HepG2 (cell line): Measurements from ENCODE around the gene GTF2A2. TPM values are rescaled to one million over a fixed set of nuclear protein-coding genes. Genes with fewer than 3 reads are reported as not detected.

Experiments used
- ATAC-seq: fragments of 200-7000 bp; cut with Tn5 transposase; 3 replicates; pipeline ENCODE4 v1.9.1; 2020; ENCODE audit warnings: mild to moderate bottlenecking, moderate library complexity
- BruUV-seq: library from RNA; stranded (reverse); fragments of 400-500 nt; replicated peaks from 2 replicates; lab custom pipeline; 2021; lab: Mats Ljungman, UMichigan
- CTCF ChIA-PET: fragments of 300-600 bp; formaldehyde crosslinking; extraction: SDS; loops from one replicate; lab custom pipeline; 2021; ENCODE audit warnings: low total read pairs, inconsistent platforms, low intra/inter-chr PET ratio; lab: Yijun Ruan, JAX
- POLR2A ChIA-PET: fragments of 350-600 bp; sonication (Branson Sonifier 250); formaldehyde crosslinking; loops from one replicate; lab custom pipeline; 2020; ENCODE audit warnings: antibody characterized with exemption, inconsistent platforms; lab: Yijun Ruan, JAX
- DNase-seq: peaks from one replicate; pipeline ENCODE4 v3.0.0-alpha.2; 2015; ENCODE audit warnings: low spot score
- FAIRE-seq: peaks from 3 replicates; lab custom pipeline; 2011; peaks lifted over from hg19 to GRCh38; lab: Jason Lieb, UNC
- H2AFZ ChIP-seq: one replicate; pipeline ENCODE4 v1.6.1; 2011; ENCODE audit warnings: low read length, inconsistent platforms
- H3K27ac ChIP-seq: fragments of 300-600 bp; 3 replicates; pipeline ENCODE4 v1.8.0; 2011; ENCODE audit warnings: mixed run types, mild to moderate bottlenecking, mixed read lengths, low read length, inconsistent platforms; ENCODE audit not compliant: insufficient read depth; ENCODE audit errors: extremely low read length
- H3K27me3 ChIP-seq, 2 experiments: fragments of 200-600 bp in 1 of 2; 2 replicates in 1 of 2; 3 replicates in 1 of 2; pipeline versions ENCODE4 v1.6.0 to v1.8.0; 2011; ENCODE audit warnings: low read length in 2 of 2, mild to moderate bottlenecking in 2 of 2, moderate library complexity in 2 of 2, inconsistent platforms in 1 of 2; ENCODE audit not compliant: insufficient read depth in 2 of 2, control insufficient read depth in 1 of 2
- H3K36me3 ChIP-seq, 2 experiments: fragments of 200-600 bp in 1 of 2; replicated peaks in 1 of 2; 2 replicates in 1 of 2; 3 replicates in 1 of 2; pipeline versions ENCODE4 v1.5.1 to v1.8.0; 2011; ENCODE audit warnings: low read length in 2 of 2, inconsistent platforms in 1 of 2; ENCODE audit not compliant: insufficient read depth in 2 of 2, control insufficient read depth in 1 of 2
- H3K4me1 ChIP-seq: 2 replicates; pipeline ENCODE4 v1.5.1; 2012; ENCODE audit warnings: low read length, inconsistent platforms; ENCODE audit not compliant: insufficient read depth
- H3K4me2 ChIP-seq: 2 replicates; pipeline ENCODE4 v1.6.0; 2011; ENCODE audit warnings: low read depth, low read length, inconsistent platforms
- H3K4me3 ChIP-seq, 3 experiments: fragments of 200-600 bp in 1 of 3; sonication (generic), shearing (Covaris generic) in 1 of 3; replicated peaks in 1 of 3; 2 replicates each; pipeline ENCODE4 v1.5.1; 2011 to 2016; ENCODE audit warnings: low read length in 3 of 3, inconsistent platforms in 2 of 3, low read depth in 2 of 3, mild to moderate bottlenecking in 2 of 3, control low read depth in 1 of 3, mixed read lengths in 1 of 3; ENCODE audit not compliant: insufficient read depth in 1 of 3
- H3K79me2 ChIP-seq: one replicate; pipeline ENCODE4 v1.6.1; 2011; ENCODE audit warnings: low read length, inconsistent platforms; ENCODE audit not compliant: insufficient read depth
- H3K9ac ChIP-seq: 2 replicates; pipeline ENCODE4 v1.6.0; 2011; ENCODE audit warnings: mild to moderate bottlenecking, low read depth, low read length, inconsistent platforms; ENCODE audit not compliant: insufficient read depth
- H3K9me3 ChIP-seq: 2 replicates; pipeline ENCODE4 v1.5.1; 2012; ENCODE audit warnings: mild to moderate bottlenecking, low read length
- H4K20me1 ChIP-seq: 2 replicates; pipeline ENCODE4 v1.6.0; 2011; ENCODE audit warnings: inconsistent platforms, mild to moderate bottlenecking, low read length, moderate library complexity; ENCODE audit not compliant: insufficient read depth
- ATF1 ChIP-seq: IDR thresholded peaks from 2 replicates; pipeline ENCODE4 v1.6.1; 2016; ENCODE audit warnings: mild to moderate bottlenecking, control low read depth
- ETS1 ChIP-seq: sonication (generic); formaldehyde crosslinking; IDR thresholded peaks from 2 replicates; pipeline ENCODE4 v1.4.0; 2020; ENCODE audit warnings: missing genetic modification reagents
- FOXO4 ChIP-seq: sonication (generic); formaldehyde crosslinking; conservative IDR thresholded peaks from 2 replicates; pipeline ENCODE4 v1.8.1; 2023; ENCODE audit warnings: missing genetic modification reagents
- KLF15 ChIP-seq: sonication (generic); formaldehyde crosslinking; IDR thresholded peaks from 2 replicates; pipeline ENCODE4 v1.8.1; 2023; ENCODE audit warnings: borderline replicate concordance, mild to moderate bottlenecking, inconsistent platforms, missing genetic modification reagents, mixed read lengths
- KLF9 ChIP-seq: IDR thresholded peaks from 2 replicates; pipeline ENCODE4 v1.6.1; 2016; ENCODE audit warnings: low read depth
- MEIS2 ChIP-seq: sonication (generic); formaldehyde crosslinking; IDR thresholded peaks from 2 replicates; pipeline ENCODE4 v1.9.0; 2021; ENCODE audit warnings: mild to moderate bottlenecking, missing genetic modification reagents
- NFIB ChIP-seq: sonication (generic); formaldehyde crosslinking; IDR thresholded peaks from 2 replicates; pipeline ENCODE4 v1.9.0; 2021; ENCODE audit warnings: missing genetic modification reagents, mild to moderate bottlenecking, borderline replicate concordance
- NFRKB ChIP-seq: fragments of 450-650 bp; IDR thresholded peaks from 2 replicates; pipeline ENCODE4 v1.6.1; 2017
- SP5 ChIP-seq: IDR thresholded peaks from 2 replicates; pipeline ENCODE4 v1.6.1; 2016; ENCODE audit warnings: low read depth, borderline replicate concordance
- ZBTB33 ChIP-seq: sonication (generic); formaldehyde crosslinking; IDR thresholded peaks from 2 replicates; pipeline ENCODE4 v1.4.0; 2020; ENCODE audit warnings: missing genetic modification reagents
- ZBTB42 ChIP-seq: sonication (generic); formaldehyde crosslinking; IDR thresholded peaks from 2 replicates; pipeline ENCODE4 v1.5.0; 2020; ENCODE audit warnings: mild to moderate bottlenecking, missing genetic modification reagents
- ZFY ChIP-seq: sonication (generic); formaldehyde crosslinking; IDR thresholded peaks from 2 replicates; pipeline ENCODE4 v1.4.0; 2020; ENCODE audit warnings: missing genetic modification reagents
- ZGPAT ChIP-seq: IDR thresholded peaks from 2 replicates; pipeline ENCODE4 v1.6.1; 2016; ENCODE audit warnings: mild to moderate bottlenecking
- ZNF263 ChIP-seq: sonication (generic); formaldehyde crosslinking; IDR thresholded peaks from 2 replicates; pipeline ENCODE4 v1.4.0; 2020; ENCODE audit warnings: missing genetic modification reagents
- ZNF503 ChIP-seq: sonication (generic); formaldehyde crosslinking; IDR thresholded peaks from 2 replicates; pipeline ENCODE4 v1.4.0; 2020; ENCODE audit warnings: missing genetic modification reagents
- ZNF570 ChIP-seq: sonication (generic); formaldehyde crosslinking; IDR thresholded peaks from 2 replicates; pipeline ENCODE4 v1.4.0; 2020; ENCODE audit warnings: mild to moderate bottlenecking, missing genetic modification reagents, borderline replicate concordance
- ZNF850 ChIP-seq: sonication (generic); formaldehyde crosslinking; conservative IDR thresholded peaks from 2 replicates; pipeline ENCODE4 v1.9.0; 2021; ENCODE audit warnings: mild to moderate bottlenecking, missing genetic modification reagents
- ZSCAN9 ChIP-seq: IDR thresholded peaks from 2 replicates; pipeline ENCODE4 v1.6.1; 2016; ENCODE audit warnings: borderline replicate concordance
- WGBS: methylation state at CpG from one replicate; pipeline ENCODE4 v1.1.6; 2017; ENCODE audit warnings: low lambda C conversion rate; 5-methylcytosine and 5-hydroxymethylcytosine counted together
- in situ Hi-C: cut with HindIII; loops from 2 replicates; pipeline ENCODE4 v1.10.0; 2017; ENCODE audit warnings: low pct_unique_long_range_greater_than_20kb; ENCODE audit not compliant: extremely low pct_ligation_motif_present
- intact Hi-C: fragments of 100-400 bp; cut with micrococcal nuclease; formaldehyde crosslinking; loops from one replicate; pipeline ENCODE4 v1.10.0; 2022; ENCODE audit not compliant: unreplicated experiment
- polyA plus RNA-seq, 8 experiments: library from polyadenylated mRNA; depleted of rRNA in 3 of 8; stranded (reverse) in 7 of 8; unstranded in 1 of 8; fragments of >200 nt; fragmentation: Illumina TruSeq in 4 of 8; extraction: Trizol in 4 of 8; gene quantifications; 2 replicates each; pipeline versions ENCODE4 v1.2.1 to v1.2.3, GENCODE V29; 2011 to 2016; ENCODE audit warnings: low read depth in 4 of 8, missing spikeins in 1 of 8, mixed read lengths in 1 of 8; ENCODE audit not compliant: insufficient read depth in 1 of 8
- total RNA-seq, 5 experiments: library from RNA; depleted of rRNA; stranded (reverse); fragments of >200 nt; fragmentation: Illumina TruSeq; extraction: Trizol; gene quantifications; 2 replicates each; pipeline ENCODE4 v1.2.3, GENCODE V29; 2016; ENCODE audit warnings: low read depth in 1 of 5

GTF2A2 gene
- total and polyA plus RNA-seq, 2 of the 13 experiments (the other 11 are each of a cell fraction or from before 2014, with no cell fraction given), result 24.4 to 106 TPM

- Histone ChIP-seq H3K79me2 (no peaks in the 10 kb centered on the region), H3K36me3 (no peaks in the 10 kb centered on the region), H3K4me1 (peaks cover 22% of the 10 kb centered on the region; the same call in 1 of the 2 replicates), H3K27me3 (no peaks in the 10 kb centered on the region; a peak in 2 of 5 replicates), H3K4me2 (no peak overlapping the region), H3K27ac (no peak overlapping the region), H3K4me3 (no peak overlapping the region), H3K9ac (no peak overlapping the region), H2AFZ (no peak overlapping the region), H4K20me1 (no peaks in the 10 kb centered on the region), H3K9me3 (no peaks in the 10 kb centered on the region)
- TF ChIP-seq ZBTB42 (no peak), ZSCAN9 (CRISPR knock-in tag) (no peak), ZNF503 (CRISPR knock-in tag) (no peak), ZNF570 (CRISPR knock-in tag) (no peak), SP5 (CRISPR knock-in tag) (no peak), NFIB (CRISPR knock-in tag) (no peak), ZNF263 (CRISPR knock-in tag) (no peak), ATF1 (no peak), NFRKB (no peak), KLF9 (no peak), ZNF850 (CRISPR knock-in tag) (no peak), ZFY (CRISPR knock-in tag) (no peak), ETS1 (no peak), MEIS2 (CRISPR knock-in tag) (no peak), ZGPAT (CRISPR knock-in tag) (no peak), KLF15 (CRISPR knock-in tag) (no peak), ZBTB33 (no peak), FOXO4 (CRISPR knock-in tag) (no peak)
- in situ Hi-C loops, result loop anchor here (25.0 kb wide), 1 partner anchor 768 kb away; no protein-coding TSS in a partner anchor
- no peak for ATAC-seq
- FAIRE-seq, result no peak
- ChIA-PET CTCF (no interaction called here), POLR2A (no interaction called here)
- 0% methylated on average over 1 of the region's 1 CpG for WGBS
- BruUV-seq, result no TSS peak
- no peak for DNase-seq
- intact Hi-C loops, result no loop called here
Measured at GRCh38 chr15:59694779-59695178, 37.5 kb upstream of the GTF2A2 start.
